NT2/D1 (cell line): ENCODE results near the gene POLR2H.

Experiments
- DNase-seq: peaks from one replicate; pipeline ENCODE4 v3.0.0-alpha.2; 2011; ENCODE audit warnings: low read depth, low spot score
- H3K27me3 ChIP-seq: 2 replicates; pipeline ENCODE4 v1.6.0; 2011; ENCODE audit warnings: mild to moderate bottlenecking; ENCODE audit not compliant: insufficient read length, insufficient read depth
- H3K36me3 ChIP-seq: 2 replicates; pipeline ENCODE4 v1.6.1; 2011; ENCODE audit warnings: mild to moderate bottlenecking, low read length, mixed read lengths; ENCODE audit not compliant: insufficient read depth, insufficient read length
- H3K4me1 ChIP-seq: 2 replicates; pipeline ENCODE4 v1.5.1; 2011; ENCODE audit not compliant: insufficient read depth, insufficient read length
- H3K4me3 ChIP-seq: 2 replicates; pipeline ENCODE4 v1.5.1; 2011; ENCODE audit warnings: low read depth; ENCODE audit not compliant: insufficient read length
- H3K9ac ChIP-seq: 2 replicates; pipeline ENCODE4 v1.6.0; 2011; ENCODE audit warnings: low read depth; ENCODE audit not compliant: insufficient read length
- H3K9me3 ChIP-seq: 2 replicates; pipeline ENCODE4 v1.5.1; 2011; ENCODE audit warnings: mild to moderate bottlenecking, low read length; ENCODE audit not compliant: insufficient read depth
- SUZ12 ChIP-seq: IDR thresholded peaks from 2 replicates; pipeline ENCODE4 v1.6.1; 2011; ENCODE audit not compliant: insufficient read length, insufficient read depth; ENCODE audit errors: extremely low read depth
- YY1 ChIP-seq: IDR thresholded peaks from 2 replicates; pipeline ENCODE4 v1.6.1; 2011; ENCODE audit not compliant: insufficient read length, insufficient read depth
- ZNF274 ChIP-seq: IDR thresholded peaks from 2 replicates; pipeline ENCODE4 v1.6.1; 2011; ENCODE audit warnings: mild to moderate bottlenecking, low read depth, low read length

Gene POLR2H

GRCh38 chr3:184359610-184360009 lies 1.9 kb upstream of the POLR2H start:
- H3K36me3 ChIP-seq, result peaks cover 54% of the 10 kb centered on the region
- peaks cover 22% of the 10 kb centered on the region for H3K4me1 ChIP-seq
- H3K4me3 ChIP-seq, result no peak overlapping the region
- no peak for TF ChIP-seq YY1
- no peak for TF ChIP-seq ZNF274
- no peak for TF ChIP-seq SUZ12
- H3K9ac ChIP-seq, result peak overlapping the region; percentile 43
- no peak for DNase-seq
- no peaks in the 10 kb centered on the region for H3K27me3 ChIP-seq
- H3K9me3 ChIP-seq, result no peaks in the 10 kb centered on the region

- Histone ChIP-seq H3K9me3 (no peaks in the 10 kb centered on the region), H3K4me1 (peaks cover 17% of the 10 kb centered on the region), H3K9ac (peak overlapping the region; percentile 92), H3K4me3 (peak overlapping the region; percentile 94), H3K27me3 (no peaks in the 10 kb centered on the region), H3K36me3 (peaks cover 54% of the 10 kb centered on the region)
- no peak for TF ChIP-seq ZNF274
- no peak for TF ChIP-seq SUZ12
- no peak for TF ChIP-seq YY1
- DNase-seq, result no peak
These were observed 1.2 kb upstream of the POLR2H start for GRCh38 chr3:184360070-184360928.

- no peak for DNase-seq
- Histone ChIP-seq H3K9me3 (no peaks in the 10 kb centered on the region), H3K4me1 (peaks cover 17% of the 10 kb centered on the region), H3K36me3 (peaks cover 52% of the 10 kb centered on the region), H3K4me3 (peak overlapping the region; percentile 94), H3K27me3 (no peaks in the 10 kb centered on the region), H3K9ac (peak overlapping the region; percentile 92)
- TF ChIP-seq ZNF274, result no peak
- TF ChIP-seq SUZ12, result no peak
- TF ChIP-seq YY1, result no peak
These were observed 480 bp upstream of the POLR2H start for GRCh38 chr3:184360929-184361531.

- Histone ChIP-seq H3K27me3 (no peaks in the 10 kb centered on the region), H3K9ac (peak overlapping the region; percentile 92), H3K4me1 (peaks cover 17% of the 10 kb centered on the region), H3K9me3 (no peaks in the 10 kb centered on the region), H3K4me3 (peak overlapping the region; percentile 94), H3K36me3 (peaks cover 55% of the 10 kb centered on the region)
- TF ChIP-seq YY1 (no peak), ZNF274 (no peak), SUZ12 (no peak)
- DNase-seq, result peak; percentile 20
These were observed 590 bp downstream of the POLR2H start for GRCh38 chr3:184361932-184362667.

- Histone ChIP-seq H3K9me3 (no peaks in the 10 kb centered on the region), H3K4me1 (peaks cover 15% of the 10 kb centered on the region)
These were observed 1.4 kb downstream of the POLR2H start for GRCh38 chr3:184362668-184363546.

GRCh38 chr3:184366619-184367289 lies 5.2 kb downstream of the POLR2H start:
- Histone ChIP-seq H3K4me3 (no peak overlapping the region), H3K4me1 (no peaks in the 10 kb centered on the region), H3K9me3 (no peaks in the 10 kb centered on the region), H3K36me3 (peaks cover 60% of the 10 kb centered on the region), H3K27me3 (no peaks in the 10 kb centered on the region), H3K9ac (no peak overlapping the region)
- TF ChIP-seq YY1 (no peak), ZNF274 (no peak), SUZ12 (no peak)
- DNase-seq, result no peak

More at GRCh38 chr3:184362668-184363546, 1.4 kb downstream of the POLR2H start:
- Histone ChIP-seq H3K27me3 (no peaks in the 10 kb centered on the region), H3K36me3 (peaks cover 52% of the 10 kb centered on the region), H3K4me3 (peak overlapping the region; percentile 94), H3K9ac (peak overlapping the region; percentile 92)
- DNase-seq, result peak; percentile 96
- TF ChIP-seq SUZ12 (no peak), YY1 (peak; percentile 11), ZNF274 (no peak)
